Gastrocnemius medialis (tissue), 4 donors: ENCODE results near the gene ASAP2.

Experiments used
- CTCF ChIP-seq, 5 experiments: fragments of 450-650 bp in 3 of 5; fragments of 200-600 bp in 2 of 5; sonication (generic) in 2 of 5; IDR thresholded peaks in 4 of 5; conservative IDR thresholded peaks in 1 of 5; 1 replicate in 4 of 5; 2 replicates in 1 of 5; pipeline ENCODE4 v1.5.1; 2016 to 2019; ENCODE audit warnings: antibody characterized with exemption in 5 of 5, mild to moderate bottlenecking in 3 of 5, moderate library complexity in 3 of 5
- POLR2A ChIP-seq, 2 donors: fragments of 450-650 bp; IDR thresholded peaks; one replicate each; pipeline ENCODE4 v1.6.1; 2017; ENCODE audit warnings: antibody characterized with exemption in 2 of 2, mild to moderate bottlenecking in 2 of 2, moderate library complexity in 2 of 2

- TF ChIP-seq CTCF (IDR thresholded peaks at IDR 0.05 in 4 of 5, conservative IDR thresholded peaks at IDR 0.05 in 1 of 5) (no peak), POLR2A (IDR thresholded peaks at IDR 0.05) (no peak)
Observed at GRCh38 chr2:9178904-9179571, 27.6 kb upstream of the ASAP2 start.
